GM18951 (cell line): ENCODE measurements around the gene ADAMTSL1.

ENCODE experiments used
- POLR2A ChIP-seq: IDR thresholded peaks from 4 replicates; pipeline ENCODE4 v1.6.1; 2011; ENCODE audit warnings: mild to moderate bottlenecking; ENCODE audit not compliant: insufficient read length, insufficient read depth; ENCODE audit errors: extremely low read depth
- in situ Hi-C: fragments of 300-500 bp; cut with MboI; formaldehyde crosslinking; loops from one replicate; pipeline ENCODE4 v1.12.0; 2022; ENCODE audit warnings: low sequenced_read_pairs, mixed read lengths, inconsistent platforms; ENCODE audit not compliant: unreplicated experiment

ADAMTSL1 gene

DNA sequence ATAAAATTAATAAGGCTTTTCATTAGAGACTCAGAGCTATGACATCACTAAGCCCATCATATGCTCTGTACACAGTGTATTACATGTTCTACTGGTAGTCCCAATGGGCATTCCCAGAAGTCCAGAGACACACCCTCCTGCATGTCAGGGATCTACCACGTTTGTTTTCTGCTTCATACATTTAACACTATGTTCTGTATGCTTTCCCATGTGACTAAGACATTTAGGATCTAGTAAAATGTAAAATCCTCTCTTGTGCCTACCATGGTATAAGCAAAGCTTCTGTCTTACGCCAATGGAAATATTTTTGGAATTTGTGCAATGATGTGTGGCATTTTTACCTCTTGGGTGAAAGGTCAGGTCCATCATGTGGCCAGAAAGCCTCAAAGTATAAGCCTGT is 192.4 kb downstream of the ADAMTSL1 start:
- in situ Hi-C loops, result no loop called here
- TF ChIP-seq POLR2A, result no peak

DNA sequence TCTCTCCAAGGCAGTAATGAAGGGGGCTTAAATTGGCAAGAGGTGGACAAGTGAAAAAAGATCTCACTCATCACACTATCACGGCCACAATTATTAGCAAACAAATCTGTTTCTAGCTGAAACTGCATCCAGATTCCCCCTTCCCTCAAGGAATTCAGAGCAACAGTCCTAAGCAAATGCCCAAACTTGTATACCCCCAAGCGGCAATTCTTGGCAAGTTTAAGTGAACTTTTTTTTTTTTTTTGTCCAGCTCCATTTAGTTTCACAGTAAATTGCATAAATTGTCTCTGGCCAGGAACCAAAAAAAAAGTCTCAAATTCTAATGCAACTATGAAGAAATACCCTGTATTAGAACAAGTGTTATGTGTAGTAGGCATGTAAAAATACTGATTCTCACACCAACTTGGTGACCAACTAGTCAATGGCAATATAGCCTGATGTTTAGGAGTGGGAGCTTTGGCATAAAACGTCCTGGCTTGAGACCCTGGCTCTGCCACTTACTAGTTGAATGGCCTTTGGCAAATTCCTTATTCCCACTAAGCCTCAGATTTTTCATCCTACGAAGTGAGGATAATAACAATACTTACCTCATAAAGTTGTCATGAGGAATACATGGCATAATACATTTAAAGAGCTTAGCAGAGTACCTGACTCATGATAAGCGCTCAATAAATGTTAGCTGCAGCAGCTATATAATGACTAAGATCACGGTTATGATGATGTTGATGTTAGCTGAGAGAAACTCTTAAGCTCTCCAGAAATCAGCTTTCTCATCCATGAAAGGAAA is 193.2 kb downstream of the ADAMTSL1 start:
- in situ Hi-C loops, result no loop called here
- TF ChIP-seq POLR2A, result no peak

DNA sequence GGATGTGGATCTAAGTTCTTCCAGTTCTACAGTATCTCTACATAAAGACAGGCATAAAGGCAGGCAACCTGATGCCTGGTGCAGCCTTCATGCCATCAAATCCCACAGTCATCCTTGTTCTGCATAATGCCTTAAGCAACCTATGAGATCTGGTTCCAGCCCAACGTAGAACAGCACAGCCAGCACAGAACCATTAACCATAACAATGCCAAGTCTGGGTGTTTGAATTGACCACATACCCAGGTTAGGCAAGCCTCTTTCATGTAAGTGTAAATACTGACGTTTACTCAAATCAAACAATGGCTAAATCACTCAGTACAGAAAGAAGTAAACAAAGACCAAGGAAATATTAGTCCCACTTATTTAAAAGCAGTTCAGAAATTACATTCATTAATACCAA is 195.0 kb downstream of the ADAMTSL1 start:
- TF ChIP-seq POLR2A, result no peak

DNA sequence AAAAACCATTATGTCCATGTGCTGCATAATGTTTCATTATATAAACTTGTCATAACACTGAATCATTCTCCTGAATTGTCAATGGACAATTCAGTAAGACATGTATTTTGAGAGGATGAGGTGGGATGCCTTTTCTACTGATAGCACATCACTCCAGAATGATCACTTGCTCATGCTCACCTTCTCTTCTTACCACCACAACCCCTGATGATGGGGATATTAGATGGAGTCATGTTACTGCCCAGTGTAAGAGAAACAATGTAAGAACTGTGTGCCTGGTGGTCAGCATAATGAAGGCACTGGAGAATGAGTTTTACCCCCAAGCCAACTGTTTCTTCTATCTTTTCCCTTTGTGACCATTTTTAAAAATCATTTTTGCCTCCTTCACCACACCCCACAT is 198.8 kb downstream of the ADAMTSL1 start:
- in situ Hi-C loops, result no loop called here
- no peak for TF ChIP-seq POLR2A

More for the DNA sequence above, 195.0 kb downstream of the ADAMTSL1 start:
- in situ Hi-C loops, result no loop called here

DNA sequence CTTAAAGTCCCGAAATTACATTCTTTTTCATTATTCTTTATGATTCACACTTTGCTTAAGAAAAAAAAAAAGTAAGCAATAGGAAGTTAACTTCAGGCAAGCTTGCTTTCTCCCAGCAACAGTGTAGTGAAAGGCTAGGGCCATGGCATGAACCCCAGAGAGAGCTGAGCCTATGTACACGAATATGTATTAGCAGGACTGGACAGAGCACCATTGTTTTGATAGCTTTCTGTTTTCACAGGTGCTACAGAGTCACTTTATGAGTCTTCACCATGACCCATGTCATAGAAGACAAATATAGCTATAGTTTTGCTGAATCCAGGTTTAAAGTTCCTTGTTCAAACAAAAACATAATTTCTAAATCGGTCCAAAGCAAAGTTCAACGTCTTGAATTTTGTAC is 199.2 kb downstream of the ADAMTSL1 start:
- TF ChIP-seq POLR2A, result no peak
- in situ Hi-C loops, result no loop called here

DNA sequence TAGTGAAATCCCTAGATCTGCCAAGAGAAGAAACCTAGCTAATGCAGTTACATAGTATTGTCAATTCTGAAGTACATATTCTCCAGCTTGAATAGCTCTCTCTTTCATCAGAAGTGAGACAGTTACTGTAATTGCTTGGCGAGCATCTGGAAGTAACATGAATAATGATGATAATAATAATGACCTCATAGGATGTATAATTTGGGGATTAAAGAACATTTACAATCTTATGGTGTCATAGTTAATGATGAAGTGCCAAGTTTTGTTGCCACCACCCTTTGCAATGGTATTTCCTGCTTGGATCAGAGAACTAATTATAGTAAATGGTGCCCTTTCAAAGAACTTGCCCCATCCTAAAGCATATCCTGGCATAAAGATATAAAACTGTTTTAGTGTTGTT is 201.4 kb downstream of the ADAMTSL1 start:
- no peak for TF ChIP-seq POLR2A
- in situ Hi-C loops, result no loop called here

DNA sequence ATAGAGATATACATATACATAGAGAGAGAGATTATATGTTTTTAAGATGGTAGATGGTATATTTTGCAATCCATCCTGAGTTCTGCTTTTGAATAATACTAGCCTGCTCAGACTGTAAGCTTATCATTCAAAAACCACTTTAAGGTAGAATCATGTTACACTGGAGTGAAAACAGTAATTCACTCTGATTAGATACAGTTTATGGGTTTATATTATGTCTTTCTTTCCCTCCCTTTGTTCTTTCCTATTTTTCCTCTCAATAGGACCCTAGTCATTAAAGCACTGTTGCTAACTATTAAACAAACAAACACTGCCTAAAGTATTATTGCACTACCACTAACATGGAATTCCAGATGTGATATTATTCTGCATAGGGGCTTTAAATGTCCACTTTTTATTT is 202.0 kb downstream of the ADAMTSL1 start:
- TF ChIP-seq POLR2A, result no peak
- in situ Hi-C loops, result no loop called here

DNA sequence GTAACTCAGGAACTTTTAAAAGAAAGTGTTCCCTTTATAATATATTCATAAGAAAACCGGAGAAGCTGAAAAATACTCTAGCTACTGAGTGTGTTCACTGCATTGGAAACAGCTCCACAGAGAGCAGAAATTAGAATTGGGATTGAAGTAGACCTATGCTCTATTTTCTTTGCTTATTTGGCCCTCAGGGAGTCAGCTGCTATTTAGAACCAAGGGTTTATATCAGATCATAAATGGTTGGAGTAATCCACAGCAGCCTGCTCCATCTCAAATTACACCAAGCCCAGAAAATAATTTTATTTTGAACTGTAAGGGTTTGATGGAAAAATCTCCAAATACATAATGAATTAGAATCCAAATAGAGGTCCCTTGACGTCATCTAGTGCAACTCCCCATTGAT is 202.6 kb downstream of the ADAMTSL1 start:
- no peak for TF ChIP-seq POLR2A
- in situ Hi-C loops, result no loop called here

DNA sequence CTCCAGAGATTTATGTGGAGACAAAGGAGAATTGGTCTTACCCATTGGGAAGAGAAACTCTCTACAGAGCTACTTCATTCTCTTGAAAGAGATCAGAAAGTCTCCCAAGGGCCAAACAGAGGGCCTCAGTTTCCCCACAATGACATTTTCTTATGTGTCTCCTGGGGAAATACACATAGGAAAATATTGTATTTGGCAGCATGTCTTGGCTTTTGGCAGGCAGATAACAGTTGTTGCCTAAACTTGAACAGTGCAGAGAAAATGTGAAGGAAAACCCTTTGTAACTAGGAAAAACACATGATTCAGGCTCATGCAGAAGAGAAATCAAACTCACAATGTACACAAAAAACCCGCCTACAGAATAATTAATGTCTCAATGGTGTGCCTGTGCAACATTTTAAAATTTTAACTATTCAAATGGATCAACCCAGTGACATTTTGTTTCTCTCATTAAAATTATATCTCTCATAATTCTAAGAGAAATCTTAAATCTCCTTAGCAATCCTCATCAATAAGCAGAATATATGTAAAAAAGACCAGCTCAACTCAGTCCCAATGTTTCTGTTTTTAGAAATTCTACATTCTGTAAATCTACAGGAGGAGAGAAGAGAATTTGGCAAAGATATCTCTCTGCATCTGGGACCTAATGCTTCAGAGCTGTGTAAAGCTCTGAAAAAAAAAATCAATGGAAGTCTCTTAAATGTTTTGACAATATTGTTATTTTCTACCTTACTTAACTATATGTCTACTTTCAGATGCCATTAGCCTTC is 205.1 kb downstream of the ADAMTSL1 start:
- no peak for TF ChIP-seq POLR2A
- in situ Hi-C loops, result no loop called here

DNA sequence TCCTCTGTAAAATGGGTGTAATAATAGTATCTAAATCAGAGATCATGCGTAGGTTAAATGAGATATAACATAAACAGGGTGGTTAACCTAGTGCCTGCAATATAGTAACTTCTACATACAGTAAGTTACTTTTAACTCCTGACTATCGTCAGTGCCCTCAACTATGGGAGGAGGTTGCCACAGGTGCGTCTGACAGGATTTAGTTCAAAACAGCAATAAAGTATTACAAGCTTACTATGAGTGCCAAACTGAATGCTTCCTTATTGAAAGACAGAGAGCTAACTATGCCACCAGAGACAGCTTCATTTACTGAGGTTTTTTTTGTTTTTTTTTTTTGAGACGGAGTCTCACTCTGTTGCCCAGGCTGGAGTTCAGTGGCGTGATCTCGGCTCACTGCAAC is 209.0 kb downstream of the ADAMTSL1 start:
- in situ Hi-C loops, result no loop called here
- no peak for TF ChIP-seq POLR2A

DNA sequence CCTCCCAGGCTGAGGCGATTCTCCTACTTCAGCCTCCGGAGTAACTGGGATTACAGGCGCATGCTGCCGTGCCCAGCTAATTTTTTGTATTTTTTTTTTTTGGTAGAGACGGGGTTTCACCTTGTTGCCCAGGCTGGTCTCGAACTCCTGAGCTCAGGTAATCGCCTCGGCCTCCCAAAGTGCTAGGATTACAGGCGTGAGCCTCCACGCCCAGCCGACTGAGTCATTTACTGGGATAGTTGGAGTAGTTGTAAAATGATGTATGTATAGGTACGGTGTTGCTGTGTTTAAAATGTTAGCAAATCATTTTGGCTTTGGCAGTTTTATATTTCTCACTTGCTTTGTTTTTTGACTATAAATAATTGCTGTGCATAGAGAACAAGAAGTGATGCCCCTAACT is 209.4 kb downstream of the ADAMTSL1 start:
- in situ Hi-C loops, result no loop called here
- TF ChIP-seq POLR2A, result no peak

DNA sequence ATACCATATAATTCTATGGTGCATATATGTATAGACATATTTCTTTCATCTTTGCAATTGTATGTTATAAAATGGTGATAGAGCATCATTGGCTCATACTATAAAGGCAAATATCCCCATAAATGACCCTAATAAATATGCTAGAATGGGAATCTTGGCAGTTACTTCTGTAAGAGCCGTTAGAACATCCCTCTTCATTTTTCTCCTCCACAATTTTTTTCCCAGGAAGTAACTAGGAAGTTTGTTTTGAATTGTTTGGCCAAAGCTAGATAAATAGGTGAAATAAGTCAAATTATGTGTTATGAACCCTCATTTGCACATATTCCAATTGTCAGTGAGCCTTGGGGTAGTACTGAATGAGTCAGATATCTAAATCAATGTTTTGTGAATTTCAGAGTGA is 209.9 kb downstream of the ADAMTSL1 start:
- in situ Hi-C loops, result no loop called here
- no peak for TF ChIP-seq POLR2A

DNA sequence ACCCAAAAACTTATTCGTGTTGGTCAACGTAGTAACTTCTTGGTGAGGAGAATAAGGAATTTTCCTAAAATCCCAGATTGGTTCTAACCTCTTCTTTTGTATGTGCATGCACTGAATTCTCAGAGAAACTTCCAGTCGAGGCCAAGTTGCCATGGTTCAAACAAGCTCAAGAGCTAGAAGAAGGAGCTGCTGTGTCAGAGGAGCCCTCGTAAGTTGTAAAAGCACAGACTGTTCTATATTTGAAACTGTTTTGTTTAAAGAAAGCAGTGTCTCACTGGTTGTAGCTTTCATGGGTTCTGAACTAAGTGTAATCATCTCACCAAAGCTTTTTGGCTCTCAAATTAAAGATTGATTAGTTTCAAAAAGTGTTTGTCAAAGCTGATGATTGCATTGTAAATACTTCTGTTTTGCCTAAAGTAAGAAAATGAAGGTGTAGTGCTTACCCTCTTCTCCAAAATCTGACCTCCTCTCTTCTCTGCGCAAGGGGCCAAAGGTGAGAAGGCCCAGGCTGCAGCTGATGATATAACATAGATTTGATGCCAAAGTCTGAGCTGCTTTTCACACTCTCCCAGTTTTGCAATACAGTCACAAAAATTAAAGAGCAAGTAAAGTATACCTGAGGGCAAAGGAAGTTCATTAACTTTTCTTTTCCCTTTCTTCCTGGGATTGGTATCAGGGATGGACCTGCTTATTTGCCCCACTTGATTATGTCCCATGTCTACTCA is 210.8 kb downstream of the ADAMTSL1 start:
- no peak for TF ChIP-seq POLR2A
- in situ Hi-C loops, result no loop called here

DNA sequence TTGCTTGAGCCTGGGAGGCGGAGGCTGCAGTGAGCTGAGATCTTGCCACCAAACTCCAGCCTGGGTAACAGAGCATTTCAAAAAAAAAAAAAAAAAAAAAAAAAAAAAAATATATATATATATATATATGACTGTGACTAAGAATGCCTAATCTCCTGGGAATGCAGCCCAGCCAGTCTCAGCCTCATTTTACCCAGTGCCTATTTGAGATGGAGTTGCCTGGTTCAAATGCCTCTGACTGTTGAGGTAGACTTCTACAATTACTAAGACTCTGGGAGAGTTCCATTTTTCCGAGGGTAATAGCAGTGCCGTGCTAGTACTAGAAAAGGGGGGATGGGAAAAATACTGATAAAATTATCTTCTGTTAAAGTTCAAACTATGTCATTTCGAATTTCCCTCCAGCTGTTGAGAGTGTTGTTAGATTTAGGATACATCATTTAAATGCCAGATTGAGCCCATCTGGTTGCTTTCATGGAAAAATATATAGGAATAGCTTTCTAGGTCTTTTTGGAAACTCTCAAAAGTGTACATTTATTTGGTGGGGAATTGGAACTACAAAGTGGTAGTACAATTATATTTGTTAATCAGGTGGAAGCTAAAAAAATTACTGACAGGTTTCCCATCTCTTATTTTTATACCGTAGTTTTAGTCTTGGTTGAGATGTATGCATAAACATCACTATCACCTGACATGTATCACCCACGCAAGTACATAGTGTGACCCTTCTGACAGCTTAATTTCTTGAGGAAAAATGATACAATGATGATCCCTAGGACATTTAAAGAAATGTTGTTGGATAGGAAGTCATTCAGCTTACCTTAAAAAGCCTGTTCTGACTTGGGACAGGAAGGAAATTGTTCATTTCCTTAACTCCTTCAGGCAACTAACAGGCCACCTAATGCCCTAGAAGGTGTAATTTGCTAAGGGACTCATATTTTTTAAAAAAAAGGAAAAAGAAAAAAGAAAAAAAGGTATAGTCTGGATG is 214.9 kb downstream of the ADAMTSL1 start:
- in situ Hi-C loops, result no loop called here
- TF ChIP-seq POLR2A, result no peak
